Astrocyte (in vitro differentiated cells and primary cell): ENCODE measurements around the gene RASGRF2. TPM values are rescaled to one million over a fixed set of nuclear protein-coding genes. Genes with fewer than 3 reads are reported as not detected.

Experiments
- DNase-seq: peaks from one replicate; pipeline ENCODE4 v3.0.0-alpha.2; 2010; ENCODE audit warnings: low read depth
- FAIRE-seq: peaks from 2 replicates; lab custom pipeline; 2011; peaks lifted over from hg19 to GRCh38; lab: Jason Lieb, UNC
- H2AFZ ChIP-seq: 2 replicates; pipeline ENCODE4 v1.6.0; 2012; ENCODE audit warnings: low read depth, low read length, inconsistent platforms
- H3K27ac ChIP-seq: 2 replicates; pipeline ENCODE4 v1.5.1; 2011; ENCODE audit warnings: low read depth, low read length, inconsistent platforms
- H3K27me3 ChIP-seq: 2 replicates; pipeline ENCODE4 v1.6.0; 2011; ENCODE audit warnings: low read length, inconsistent platforms; ENCODE audit not compliant: insufficient read depth
- H3K36me3 ChIP-seq: 2 replicates; pipeline ENCODE4 v1.5.1; 2011; ENCODE audit warnings: low read length, inconsistent platforms; ENCODE audit not compliant: insufficient read depth
- H3K4me1 ChIP-seq: 2 replicates; pipeline ENCODE4 v1.5.1; 2011; ENCODE audit warnings: low read length, inconsistent platforms; ENCODE audit not compliant: insufficient read depth
- H3K4me2 ChIP-seq: 2 replicates; pipeline ENCODE4 v1.6.0; 2012; ENCODE audit warnings: low read length, inconsistent platforms
- H3K4me3 ChIP-seq: 2 replicates; pipeline ENCODE4 v1.5.1; 2011; ENCODE audit warnings: low read depth, mild to moderate bottlenecking, low read length, inconsistent platforms; ENCODE audit not compliant: insufficient read depth
- H3K79me2 ChIP-seq: 2 replicates; pipeline ENCODE4 v1.6.0; 2012; ENCODE audit warnings: mild to moderate bottlenecking, low read length, inconsistent platforms; ENCODE audit not compliant: insufficient read depth
- H3K9ac ChIP-seq: 2 replicates; pipeline ENCODE4 v1.6.0; 2012; ENCODE audit warnings: mild to moderate bottlenecking, low read length, inconsistent platforms
- H3K9me3 ChIP-seq: 2 replicates; pipeline ENCODE4 v1.5.1; 2012; ENCODE audit warnings: low read depth, mild to moderate bottlenecking, low read length, inconsistent platforms; ENCODE audit not compliant: insufficient read depth
- H4K20me1 ChIP-seq: 2 replicates; pipeline ENCODE4 v1.6.0; 2012; ENCODE audit warnings: low read length, inconsistent platforms; ENCODE audit not compliant: insufficient read depth
- H3K27ac Mint-ChIP-seq: one replicate; pipeline ENCODE4 v1.8.0; 2021; ENCODE audit warnings: mild to moderate bottlenecking, mixed read lengths; ENCODE audit not compliant: unreplicated experiment
- H3K27me3 Mint-ChIP-seq: one replicate; pipeline ENCODE4 v1.8.0; 2021; ENCODE audit warnings: low read depth, mixed read lengths; ENCODE audit not compliant: unreplicated experiment
- H3K36me3 Mint-ChIP-seq: one replicate; pipeline ENCODE4 v1.8.0; 2021; ENCODE audit warnings: low read depth, mixed read lengths; ENCODE audit not compliant: unreplicated experiment
- H3K4me1 Mint-ChIP-seq: one replicate; pipeline ENCODE4 v1.8.0; 2021; ENCODE audit warnings: low read depth, mixed read lengths; ENCODE audit not compliant: unreplicated experiment
- H3K4me3 Mint-ChIP-seq: one replicate; pipeline ENCODE4 v1.8.0; 2021; ENCODE audit warnings: mild to moderate bottlenecking, moderate library complexity, mixed read lengths; ENCODE audit not compliant: unreplicated experiment
- H3K9me3 Mint-ChIP-seq: one replicate; pipeline ENCODE4 v1.8.0; 2021; ENCODE audit warnings: mild to moderate bottlenecking, mixed read lengths; ENCODE audit not compliant: unreplicated experiment
- CTCF ChIP-seq: IDR thresholded peaks from 2 replicates; pipeline ENCODE4 v1.5.1; 2011; ENCODE audit warnings: low read depth, mild to moderate bottlenecking, inconsistent platforms, low read length, moderate library complexity; ENCODE audit not compliant: insufficient read depth
- EZH2 ChIP-seq: IDR thresholded peaks from 2 replicates; pipeline ENCODE4 v1.6.1; 2012; ENCODE audit warnings: mild to moderate bottlenecking, low read length, inconsistent platforms; ENCODE audit not compliant: insufficient read depth
- total RNA-seq: library from RNA; stranded (reverse); gene quantifications from 2 replicates; pipeline ENCODE4 v1.2.1, GENCODE V29; 2021

Gene RASGRF2
- total RNA-seq, 1 donor from 2014 or later: 8.0 TPM

GRCh38 chr5:80916676-80917075 is 43.5 kb upstream of the RASGRF2 start:
- no peaks in the 10 kb centered on the region for H3K27me3 Mint-ChIP-seq
- Histone ChIP-seq H3K4me1 (peaks cover 4% of the 10 kb centered on the region), H4K20me1 (no peaks in the 10 kb centered on the region), H3K9me3 (no peaks in the 10 kb centered on the region), H2AFZ (no peak overlapping the region), H3K4me3 (no peak overlapping the region), H3K27ac (no peak overlapping the region), H3K9ac (no peak overlapping the region), H3K36me3 (no peaks in the 10 kb centered on the region), H3K79me2 (no peaks in the 10 kb centered on the region), H3K27me3 (no peaks in the 10 kb centered on the region), H3K4me2 (no peak overlapping the region)
- no peak for TF ChIP-seq CTCF
- TF ChIP-seq EZH2: no peak
- no peak for DNase-seq
- H3K36me3 Mint-ChIP-seq: peaks cover 3% of the 10 kb centered on the region
- no peaks in the 10 kb centered on the region for H3K9me3 Mint-ChIP-seq
- H3K4me1 Mint-ChIP-seq: peaks cover 10% of the 10 kb centered on the region
- no peak for FAIRE-seq
- H3K27ac Mint-ChIP-seq: no peak overlapping the region
- H3K4me3 Mint-ChIP-seq: no peak overlapping the region

- H3K27ac Mint-ChIP-seq: no peak overlapping the region
- peaks cover 10% of the 10 kb centered on the region for H3K4me1 Mint-ChIP-seq
- Histone ChIP-seq H3K4me2 (no peak overlapping the region), H3K27ac (no peak overlapping the region), H2AFZ (no peak overlapping the region), H3K9me3 (no peaks in the 10 kb centered on the region), H4K20me1 (no peaks in the 10 kb centered on the region), H3K4me3 (no peak overlapping the region), H3K79me2 (no peaks in the 10 kb centered on the region), H3K27me3 (no peaks in the 10 kb centered on the region), H3K4me1 (peaks cover 4% of the 10 kb centered on the region), H3K36me3 (no peaks in the 10 kb centered on the region), H3K9ac (no peak overlapping the region)
- no peaks in the 10 kb centered on the region for H3K27me3 Mint-ChIP-seq
- no peaks in the 10 kb centered on the region for H3K9me3 Mint-ChIP-seq
- no peak overlapping the region for H3K4me3 Mint-ChIP-seq
- FAIRE-seq: no peak
- TF ChIP-seq EZH2: no peak
- no peak for TF ChIP-seq CTCF
- H3K36me3 Mint-ChIP-seq: no peaks in the 10 kb centered on the region
- no peak for DNase-seq
These were observed 42.5 kb upstream of the RASGRF2 start for GRCh38 chr5:80917631-80918030.

GRCh38 chr5:80919678-80920196 is 40.4 kb upstream of the RASGRF2 start:
- no peak for TF ChIP-seq EZH2
- TF ChIP-seq CTCF: no peak
- Mint-ChIP-seq H3K9me3 (no peaks in the 10 kb centered on the region), H3K36me3 (no peaks in the 10 kb centered on the region), H3K4me3 (no peak overlapping the region), H3K27me3 (no peaks in the 10 kb centered on the region), H3K4me1 (peaks cover 10% of the 10 kb centered on the region), H3K27ac (no peak overlapping the region)
- no peaks in the 10 kb centered on the region for H3K9me3 ChIP-seq
- no peak overlapping the region for H3K27ac ChIP-seq
- H2AFZ ChIP-seq: no peak overlapping the region
- no peaks in the 10 kb centered on the region for H3K36me3 ChIP-seq
- H3K4me1 ChIP-seq: peaks cover 4% of the 10 kb centered on the region
- H3K27me3 ChIP-seq: no peaks in the 10 kb centered on the region
- DNase-seq (no peak), FAIRE-seq (no peak)
- H3K9ac ChIP-seq: no peak overlapping the region
- H3K4me2 ChIP-seq: peak overlapping the region; percentile 17
- H3K79me2 ChIP-seq: no peaks in the 10 kb centered on the region
- H4K20me1 ChIP-seq: no peaks in the 10 kb centered on the region
- no peak overlapping the region for H3K4me3 ChIP-seq
